ENCODE data around the gene WDR38.

WDR38 gene

GRCh38 chr9:124859803-124860581 is 6.7 kb downstream of the WDR38 start:
- Mint-ChIP-seq H3K4me1 (ENCODE audit: low read depth) (peaks cover 50% of the 10 kb centered on the region), H3K9me3 (no peaks in the 10 kb centered on the region), H3K27me3 (no peaks in the 10 kb centered on the region), H3K36me3 (ENCODE audit: low read depth) (peaks cover 61% of the 10 kb centered on the region), H3K4me3 (peak overlapping the region; percentile 92), H3K27ac (peak overlapping the region; percentile 98)
- no peak for DNase-seq

- no peaks in the 10 kb centered on the region for H3K9me3 Mint-ChIP-seq
- peak overlapping the region; percentile 92 for H3K4me3 Mint-ChIP-seq
- DNase-seq: no peak
- H3K27ac Mint-ChIP-seq: peak overlapping the region; percentile 98
- peaks cover 50% of the 10 kb centered on the region for H3K4me1 Mint-ChIP-seq (ENCODE audit: low read depth)
- H3K27me3 Mint-ChIP-seq: no peaks in the 10 kb centered on the region
- peaks cover 61% of the 10 kb centered on the region for H3K36me3 Mint-ChIP-seq (ENCODE audit: low read depth)
These were observed 7.5 kb downstream of the WDR38 start for GRCh38 chr9:124860582-124861341.

- H3K4me1 Mint-ChIP-seq (ENCODE audit: low read depth): peaks cover 50% of the 10 kb centered on the region
- peak; percentile 96 for DNase-seq
- peaks cover 59% of the 10 kb centered on the region for H3K36me3 Mint-ChIP-seq (ENCODE audit: low read depth)
- peak within 1 kb of the TSS; percentile 92 for H3K4me3 Mint-ChIP-seq
- no peaks in the 10 kb centered on the region for H3K27me3 Mint-ChIP-seq
- peak within 1 kb of the TSS; percentile 98 for H3K27ac Mint-ChIP-seq
- H3K9me3 Mint-ChIP-seq: no peaks in the 10 kb centered on the region
These were observed 8.3 kb downstream of the WDR38 start, which contains the start of the genes ARPC5L and RPL35 for GRCh38 chr9:124861342-124862229. Gene ARPC5L, plus strand, starts transcription at chr9:124862130. Its CDS starts 7,161 bp downstream, at chr9:124869291. Gene RPL35, minus strand, starts transcription at chr9:124861957. Its CDS starts 45 bp downstream, at chr9:124861912.

- peak overlapping the region; percentile 44 for H3K27ac Mint-ChIP-seq
- peaks cover 57% of the 10 kb centered on the region for H3K36me3 Mint-ChIP-seq (ENCODE audit: low read depth)
- H3K9me3 Mint-ChIP-seq: no peaks in the 10 kb centered on the region
- H3K4me3 Mint-ChIP-seq: peak overlapping the region; percentile 59
- H3K4me1 Mint-ChIP-seq (ENCODE audit: low read depth): peaks cover 47% of the 10 kb centered on the region
- no peak for DNase-seq
- H3K27me3 Mint-ChIP-seq: no peaks in the 10 kb centered on the region
These were observed 10.2 kb downstream of the WDR38 start for GRCh38 chr9:124863371-124863871.

GRCh38 chr9:124868511-124869465 is 15.5 kb downstream of the WDR38 start:
- DNase-seq: peak; percentile 97
- H3K27ac Mint-ChIP-seq: peak overlapping the region; percentile 99
- H3K36me3 Mint-ChIP-seq (ENCODE audit: low read depth): peaks cover 65% of the 10 kb centered on the region
- H3K9me3 Mint-ChIP-seq: no peaks in the 10 kb centered on the region
- peak overlapping the region; percentile 91 for H3K4me3 Mint-ChIP-seq
- no peaks in the 10 kb centered on the region for H3K27me3 Mint-ChIP-seq
- peaks cover 53% of the 10 kb centered on the region for H3K4me1 Mint-ChIP-seq (ENCODE audit: low read depth)

- Mint-ChIP-seq H3K4me3 (peak overlapping the region; percentile 91), H3K4me1 (ENCODE audit: low read depth) (peaks cover 56% of the 10 kb centered on the region), H3K9me3 (no peaks in the 10 kb centered on the region), H3K36me3 (ENCODE audit: low read depth) (peaks cover 71% of the 10 kb centered on the region), H3K27ac (peak overlapping the region; percentile 99), H3K27me3 (no peaks in the 10 kb centered on the region)
- DNase-seq: no peak
These were observed 16.3 kb downstream of the WDR38 start for GRCh38 chr9:124869466-124869985.

GRCh38 chr9:124869986-124870560 is 16.8 kb downstream of the WDR38 start:
- Mint-ChIP-seq H3K27ac (peak overlapping the region; percentile 99), H3K9me3 (no peaks in the 10 kb centered on the region), H3K36me3 (ENCODE audit: low read depth) (peaks cover 76% of the 10 kb centered on the region), H3K4me3 (peak overlapping the region; percentile 91), H3K4me1 (ENCODE audit: low read depth) (peaks cover 61% of the 10 kb centered on the region), H3K27me3 (no peaks in the 10 kb centered on the region)
- DNase-seq: peak; percentile 93

- peak overlapping the region; percentile 99 for H3K27ac Mint-ChIP-seq
- H3K9me3 Mint-ChIP-seq: no peaks in the 10 kb centered on the region
- H3K27me3 Mint-ChIP-seq: no peaks in the 10 kb centered on the region
- peaks cover 66% of the 10 kb centered on the region for H3K4me1 Mint-ChIP-seq (ENCODE audit: low read depth)
- no peak for DNase-seq
- H3K4me3 Mint-ChIP-seq: peak overlapping the region; percentile 91
- H3K36me3 Mint-ChIP-seq (ENCODE audit: low read depth): peaks cover 83% of the 10 kb centered on the region
These were observed 17.5 kb downstream of the WDR38 start for GRCh38 chr9:124870723-124871122.

- no peak for DNase-seq
- Mint-ChIP-seq H3K9me3 (no peaks in the 10 kb centered on the region), H3K27ac (peak overlapping the region; percentile 99), H3K4me3 (peak overlapping the region; percentile 91), H3K36me3 (ENCODE audit: low read depth) (peaks cover 87% of the 10 kb centered on the region), H3K27me3 (no peaks in the 10 kb centered on the region), H3K4me1 (ENCODE audit: low read depth) (peaks cover 69% of the 10 kb centered on the region)
These were observed 17.9 kb downstream of the WDR38 start for GRCh38 chr9:124871156-124871561.

GRCh38 chr9:124873664-124874063 is 20.4 kb downstream of the WDR38 start:
- H3K4me1 Mint-ChIP-seq (ENCODE audit: low read depth): peaks cover 59% of the 10 kb centered on the region
- H3K4me3 Mint-ChIP-seq: peak overlapping the region; percentile 91
- peak overlapping the region; percentile 99 for H3K27ac Mint-ChIP-seq
- no peaks in the 10 kb centered on the region for H3K9me3 Mint-ChIP-seq
- peaks cover 93% of the 10 kb centered on the region for H3K36me3 Mint-ChIP-seq (ENCODE audit: low read depth)
- H3K27me3 Mint-ChIP-seq: no peaks in the 10 kb centered on the region
- peak; percentile 44 for DNase-seq

GRCh38 chr9:124875501-124875900 is 22.2 kb downstream of the WDR38 start:
- H3K27ac Mint-ChIP-seq: peak overlapping the region; percentile 75
- no peak overlapping the region for H3K4me3 Mint-ChIP-seq
- peaks cover 100% of the 10 kb centered on the region for H3K36me3 Mint-ChIP-seq (ENCODE audit: low read depth)
- no peaks in the 10 kb centered on the region for H3K27me3 Mint-ChIP-seq
- H3K4me1 Mint-ChIP-seq (ENCODE audit: low read depth): peaks cover 58% of the 10 kb centered on the region
- H3K9me3 Mint-ChIP-seq: no peaks in the 10 kb centered on the region
- no peak for DNase-seq

GRCh38 chr9:124877021-124877782 is 23.9 kb downstream of the WDR38 start:
- H3K4me1 Mint-ChIP-seq (ENCODE audit: low read depth): peaks cover 41% of the 10 kb centered on the region
- H3K36me3 Mint-ChIP-seq (ENCODE audit: low read depth): peaks cover 100% of the 10 kb centered on the region
- no peak overlapping the region for H3K4me3 Mint-ChIP-seq
- H3K27me3 Mint-ChIP-seq: no peaks in the 10 kb centered on the region
- H3K9me3 Mint-ChIP-seq: no peaks in the 10 kb centered on the region
- peak overlapping the region; percentile 48 for H3K27ac Mint-ChIP-seq
- no peak for DNase-seq
